Endometrial microvascular endothelial cells (primary cell): Measurements from ENCODE around the gene ZNF892. TPM values are rescaled to one million over a fixed set of nuclear protein-coding genes. Genes with fewer than 3 reads are reported as not detected.
"Not testable (repeated sequence)": the region's sequence is repeated elsewhere in the genome, so short reads cannot be mapped to it uniquely, and the experiment has no call there.

Source experiments
- in situ Hi-C: cut with HindIII; loops from 2 replicates; pipeline ENCODE4 v1.10.0; 2017; ENCODE audit warnings: low sequenced_read_pairs, low pct_unique_long_range_greater_than_20kb; ENCODE audit errors: inconsistent ontology term
- total RNA-seq: library from RNA; depleted of rRNA; stranded (reverse); fragments of >200 nt; gene quantifications from one replicate; pipeline ENCODE4 v1.2.3, GENCODE V29; 2015; ENCODE audit errors: inconsistent ontology term

Gene ZNF892
- total RNA-seq: 0.46 TPM

DNA sequence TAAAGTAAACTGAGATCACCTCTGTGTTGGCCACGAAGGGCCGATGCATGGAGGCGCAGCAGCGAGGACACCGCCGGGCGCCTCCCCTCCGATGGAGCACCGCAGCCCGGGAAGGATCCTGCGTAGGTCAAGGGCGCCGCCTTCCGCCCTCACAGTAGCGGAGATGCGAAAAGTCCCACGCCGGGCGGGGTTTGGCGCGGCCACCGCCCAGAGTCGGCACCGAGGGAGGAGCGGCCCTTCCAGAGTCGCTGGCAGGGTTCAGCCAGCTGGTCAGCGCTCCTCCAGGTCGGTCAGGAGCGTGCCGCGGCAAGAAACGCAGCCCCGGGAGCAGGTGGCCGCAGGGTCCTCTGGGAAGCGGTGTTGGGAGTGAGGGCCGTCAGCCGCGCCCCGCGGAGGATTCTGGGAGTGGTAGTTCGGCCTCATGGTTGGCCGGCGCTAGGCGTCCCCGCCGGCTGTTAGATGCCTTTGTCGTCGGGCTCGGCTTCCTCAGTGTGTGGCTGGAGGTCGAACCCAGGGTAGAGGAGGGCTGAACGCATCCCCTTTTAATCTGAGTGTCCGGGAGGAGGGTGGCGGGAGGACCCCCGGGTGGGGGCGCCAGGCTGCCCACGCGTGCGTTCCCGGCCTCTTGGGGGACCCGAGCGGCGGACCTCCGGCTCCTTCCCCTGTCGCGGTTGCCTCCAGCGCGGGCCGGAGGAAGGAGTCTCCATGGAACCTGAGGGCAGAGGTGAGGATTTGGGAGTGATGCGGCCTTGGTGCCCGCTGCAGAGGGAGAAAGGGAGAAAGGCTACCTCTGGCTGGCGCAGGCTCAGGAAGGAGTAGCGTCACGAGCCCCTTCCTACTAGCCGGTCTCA is at the start of gene ZNF892:
ZNF892 (plus strand) TSS at position 411 of the 851 bp plus-strand sequence; CDS start at position 706, 295 bp downstream.
- in situ Hi-C loops: no loop called here

DNA sequence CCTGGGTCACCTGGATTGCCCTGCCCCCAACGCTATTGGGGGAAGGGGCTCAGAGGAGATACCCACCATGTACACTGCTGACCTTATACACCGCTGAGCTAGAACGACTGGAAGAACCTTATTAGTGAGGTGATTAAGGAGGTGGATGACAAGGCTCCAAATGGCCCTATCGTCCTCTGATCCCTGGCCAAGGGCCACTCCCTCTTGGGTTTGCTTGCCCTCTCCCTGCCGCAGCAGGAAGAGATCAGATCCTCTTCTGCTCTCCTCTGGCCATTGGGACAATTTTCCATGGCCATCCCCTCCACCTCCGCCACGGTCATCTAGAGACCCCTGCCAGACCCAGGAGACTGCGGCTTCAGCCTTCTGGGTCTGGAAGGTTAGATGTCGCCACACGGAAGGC is 48.9 kb upstream of the ZNF892 start:
- in situ Hi-C loops: no loop called here

DNA sequence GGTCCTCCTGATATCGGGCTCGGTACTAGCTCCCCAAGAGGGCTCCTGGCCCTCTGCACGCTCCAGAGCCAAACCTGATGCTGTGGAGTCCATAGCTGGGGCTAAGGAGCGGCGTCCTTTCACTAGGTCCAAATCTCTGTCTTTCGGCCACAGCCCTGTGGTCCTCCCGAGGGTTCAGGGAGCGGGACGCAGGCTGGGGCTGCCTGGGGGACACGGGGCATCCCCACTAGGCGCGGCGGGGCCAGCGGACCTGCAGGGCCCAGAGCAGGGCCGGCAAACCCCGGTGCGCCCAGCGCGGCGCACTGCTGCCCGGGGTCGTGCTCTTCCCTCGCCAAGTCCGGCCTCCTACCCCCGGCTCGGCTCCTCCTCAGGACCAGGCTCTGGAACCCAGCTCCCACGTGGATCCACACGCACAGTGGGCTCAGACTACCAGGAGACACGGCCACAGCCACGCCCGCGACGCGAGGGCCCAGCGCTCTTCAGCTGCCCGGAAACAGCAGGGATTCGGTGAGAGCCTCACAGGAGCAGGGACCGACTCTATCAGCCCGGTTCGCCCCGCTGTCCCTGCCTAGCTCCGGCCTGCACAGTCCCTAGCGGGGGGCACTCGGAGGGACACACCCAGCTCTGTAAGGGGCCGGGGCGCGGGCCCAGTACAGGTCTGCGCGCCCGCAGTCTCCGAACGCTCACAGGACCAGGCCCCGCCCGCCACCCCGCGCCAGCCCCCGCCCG is 48.3 kb upstream of the ZNF892 start:
- in situ Hi-C loops: no loop called here

DNA sequence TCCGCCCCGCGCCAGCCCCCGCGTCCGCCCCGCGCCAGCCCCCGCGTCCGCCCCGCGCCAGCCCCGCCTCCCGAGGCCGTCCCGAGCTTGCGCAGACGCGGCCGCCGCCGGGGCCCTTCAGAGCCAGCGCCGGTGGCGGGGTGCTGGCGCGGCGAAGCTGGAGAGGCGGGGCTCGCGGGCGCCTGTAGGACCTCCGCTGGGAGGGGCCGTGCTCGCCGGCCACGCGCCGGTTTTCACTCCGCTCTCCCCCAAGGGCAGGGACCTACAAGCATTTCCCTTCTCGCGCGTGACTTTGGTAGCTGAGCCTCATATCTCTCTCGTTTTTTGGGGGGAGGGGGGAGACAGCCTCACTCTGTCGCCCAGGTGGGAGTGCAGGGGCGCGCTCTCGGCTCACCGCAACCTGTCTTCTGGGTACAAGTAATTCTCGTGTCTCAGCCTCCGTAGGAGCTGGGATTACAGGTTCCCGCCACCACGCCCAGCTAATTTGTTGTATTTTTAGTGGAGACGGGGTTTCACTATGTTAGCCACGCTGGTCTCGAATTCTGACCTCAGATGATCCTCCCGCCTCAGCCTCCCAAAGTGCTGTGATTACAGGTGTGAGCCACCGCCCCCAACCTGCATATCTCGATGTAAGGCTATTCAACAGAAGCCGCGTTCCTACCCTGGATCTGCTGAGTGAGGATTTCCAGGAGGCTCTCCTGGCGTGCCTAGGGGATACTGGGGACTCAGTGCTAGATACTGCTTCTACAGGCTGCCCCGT is 47.5 kb upstream of the ZNF892 start, which contains the start of gene ZNF514:
ZNF514 (minus strand) TSS at position 159 of the 760 bp plus-strand sequence. CDS start 6,595 bp downstream, outside the sequence.
- in situ Hi-C loops: no loop called here

DNA sequence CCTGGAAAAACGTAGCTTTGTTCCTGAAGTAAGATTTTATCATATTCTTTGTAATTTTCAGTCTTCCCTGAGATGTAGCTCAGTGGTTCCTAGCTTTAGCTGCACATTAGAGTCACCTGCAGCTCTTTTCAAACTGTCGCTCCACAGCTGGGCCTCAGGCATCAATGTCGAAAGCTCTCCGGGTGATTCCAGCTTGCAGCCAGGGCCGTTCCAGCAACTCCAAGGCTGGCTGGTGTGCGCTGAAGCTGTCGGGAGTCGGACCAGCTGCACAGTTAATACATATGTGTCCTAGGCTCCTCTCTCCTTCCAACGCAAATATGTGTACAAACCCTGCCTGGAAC is 42.3 kb upstream of the ZNF892 start:
- in situ Hi-C loops: no loop called here

DNA sequence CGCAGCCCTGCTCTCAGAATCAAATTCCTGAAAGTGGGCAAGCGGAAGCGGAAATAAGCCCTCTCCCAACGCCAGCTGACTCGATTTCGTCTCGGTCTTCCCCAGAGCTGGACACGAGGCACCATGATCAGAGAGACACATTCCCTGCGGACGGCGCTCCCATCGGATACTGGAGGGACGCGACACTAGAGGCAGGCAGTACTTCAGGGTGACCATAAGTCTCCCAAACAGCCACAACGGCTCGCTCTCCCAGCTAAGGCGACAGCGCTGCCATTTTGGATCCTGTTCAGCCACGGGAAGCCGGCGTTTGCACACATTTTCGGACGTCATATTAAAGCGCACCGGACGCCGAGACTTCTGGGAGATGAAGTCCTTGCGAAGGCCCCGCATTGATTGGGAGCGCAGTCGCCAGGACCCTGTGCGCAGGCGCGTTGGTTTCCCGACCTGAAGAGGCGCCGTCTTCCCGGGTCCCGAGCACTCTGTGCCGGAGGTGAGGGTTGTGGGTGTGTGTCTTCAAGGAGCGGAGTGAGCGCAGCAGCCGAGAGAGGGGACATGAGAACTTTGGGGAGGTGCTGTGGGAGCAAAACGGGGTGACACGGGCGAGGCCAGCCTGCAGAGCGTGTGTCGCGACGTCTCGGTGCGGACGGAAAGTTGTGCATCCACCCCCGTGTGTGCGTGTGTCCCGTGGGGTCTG is 41.8 kb upstream of the ZNF892 start, which contains the start of gene ZNF2:
ZNF2 (plus strand) TSS at position 439 of the 694 bp plus-strand sequence. CDS start 10,418 bp downstream, outside the sequence.
- in situ Hi-C loops: no loop called here

DNA sequence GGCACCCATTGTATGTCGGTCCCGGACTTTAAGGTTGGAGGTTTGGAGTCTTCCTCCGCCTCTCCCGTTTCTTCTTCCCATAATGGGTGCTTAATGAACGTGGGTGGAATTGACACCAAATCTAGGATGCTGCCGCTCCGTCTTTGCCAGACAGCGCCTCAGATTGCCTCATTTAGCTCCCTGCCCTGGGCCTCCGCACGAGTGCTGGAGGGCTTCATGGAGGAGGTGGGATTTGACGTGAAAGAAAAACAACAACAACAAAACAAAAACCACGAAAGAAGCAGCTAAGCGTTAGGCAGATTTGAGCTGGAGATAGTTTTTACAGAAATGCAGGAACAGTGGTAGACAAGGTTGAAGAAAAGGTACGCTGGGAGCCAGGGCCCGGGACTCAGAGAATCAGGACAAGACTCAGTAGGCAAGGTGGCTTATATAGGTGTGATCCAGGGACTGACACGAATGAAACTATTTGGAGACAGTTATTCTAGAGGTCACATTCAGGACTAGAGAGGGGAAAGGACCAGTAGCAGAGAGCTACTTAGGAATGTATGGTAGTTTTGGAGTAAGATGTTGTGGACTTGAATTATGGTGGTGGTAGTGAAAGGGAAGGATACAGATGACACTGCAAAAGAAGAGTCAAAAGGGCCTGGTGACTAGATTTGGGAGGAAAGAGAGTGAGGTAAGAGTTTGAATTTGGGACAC is 41.1 kb upstream of the ZNF892 start:
- in situ Hi-C loops: no loop called here

DNA sequence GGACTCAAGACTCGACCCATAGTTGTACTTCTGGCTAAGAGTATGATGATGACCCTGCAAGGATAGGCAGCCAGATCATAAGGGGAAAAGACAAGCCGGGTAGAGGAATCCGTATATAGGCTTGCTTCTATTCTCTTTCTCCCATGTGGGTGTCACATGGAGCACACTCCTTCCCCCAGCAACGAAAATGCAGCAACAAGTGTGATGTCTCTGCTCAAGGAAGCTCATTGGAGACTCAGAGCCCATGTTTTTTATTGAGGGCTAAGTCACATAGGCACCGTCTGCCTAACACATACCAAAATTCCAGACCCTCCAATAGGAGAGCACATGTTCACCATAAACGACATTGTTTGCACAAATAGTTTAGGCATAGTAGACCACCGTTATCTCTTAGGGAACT is 35.4 kb upstream of the ZNF892 start:
- in situ Hi-C loops: no loop called here

DNA sequence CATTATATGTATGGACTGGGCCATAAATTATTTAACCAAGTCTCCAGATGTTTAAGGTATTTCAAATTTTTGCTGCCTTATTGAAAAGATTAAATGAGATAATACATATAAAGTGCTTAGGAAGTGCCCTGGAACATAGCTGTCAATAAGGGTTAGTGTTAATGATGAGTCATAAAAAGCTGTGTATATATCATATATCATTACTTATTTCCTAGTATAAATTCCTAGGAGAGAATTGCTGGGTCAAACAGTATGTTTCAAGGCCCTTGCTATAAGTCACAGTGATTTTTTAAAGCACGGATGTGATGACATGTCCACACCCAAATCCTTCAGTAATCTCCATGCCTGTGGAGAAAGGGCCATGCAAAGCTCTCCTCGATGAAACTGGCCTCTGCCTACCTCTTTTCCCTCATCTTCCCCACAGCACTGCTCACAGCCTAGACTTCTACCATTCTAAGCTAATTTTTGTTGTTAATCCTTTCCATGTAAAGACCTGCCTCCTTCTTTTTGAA is 33.2 kb upstream of the ZNF892 start:
- in situ Hi-C loops: no loop called here

DNA sequence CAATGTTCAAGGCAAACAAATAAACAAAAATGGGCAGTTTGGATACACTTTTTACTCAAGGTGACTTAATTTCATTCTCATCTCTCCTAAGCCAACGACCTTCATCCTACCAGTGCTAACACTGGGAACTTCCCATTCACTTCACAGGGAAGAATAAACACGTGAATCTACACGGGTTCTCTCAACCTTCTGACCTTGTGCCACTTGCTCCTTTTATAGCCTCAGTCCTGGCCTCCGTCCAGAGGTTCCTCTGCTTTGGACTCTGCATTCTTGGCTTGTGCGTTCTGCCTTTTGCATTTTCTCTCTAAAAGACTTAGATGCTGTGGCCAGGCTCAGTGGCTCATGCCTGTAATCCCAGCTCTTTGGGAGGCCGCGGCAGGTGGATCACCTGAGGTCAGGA is 27.9 kb upstream of the ZNF892 start:
- in situ Hi-C loops: no loop called here

DNA sequence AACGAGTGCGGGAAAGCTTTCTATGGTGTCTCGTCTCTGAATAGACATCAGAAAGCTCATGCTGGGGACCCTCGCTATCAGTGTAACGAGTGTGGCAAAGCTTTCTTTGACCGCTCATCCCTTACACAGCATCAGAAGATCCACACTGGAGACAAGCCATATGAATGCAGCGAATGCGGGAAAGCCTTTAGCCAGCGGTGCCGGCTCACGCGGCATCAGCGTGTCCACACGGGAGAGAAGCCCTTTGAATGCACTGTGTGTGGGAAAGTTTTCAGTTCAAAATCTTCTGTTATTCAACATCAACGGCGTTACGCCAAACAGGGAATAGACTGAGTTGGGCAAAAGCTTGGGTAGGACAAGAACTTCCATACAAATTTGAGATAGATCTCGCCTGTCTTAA is 25.5 kb upstream of the ZNF892 start:
- in situ Hi-C loops: no loop called here

DNA sequence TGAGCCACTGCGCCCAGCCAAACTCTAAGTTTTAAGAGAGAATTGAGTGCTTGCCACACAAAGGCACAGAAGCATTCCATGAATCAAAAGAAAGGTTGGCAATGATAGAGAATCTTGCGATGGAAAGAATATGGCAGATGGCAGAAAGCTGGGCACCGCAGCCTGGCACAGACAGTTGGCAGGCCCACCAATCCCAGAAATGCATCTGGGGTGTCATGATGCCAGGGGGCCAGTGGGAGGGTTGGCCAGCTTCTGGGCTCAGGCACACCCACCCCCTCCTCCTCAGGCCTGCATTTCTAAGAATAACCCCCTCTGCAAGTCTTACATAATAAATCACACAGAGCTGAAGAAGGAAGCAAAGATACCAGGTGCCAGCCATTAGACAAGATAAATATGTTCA is 22.1 kb upstream of the ZNF892 start:
- in situ Hi-C loops: no loop called here

DNA sequence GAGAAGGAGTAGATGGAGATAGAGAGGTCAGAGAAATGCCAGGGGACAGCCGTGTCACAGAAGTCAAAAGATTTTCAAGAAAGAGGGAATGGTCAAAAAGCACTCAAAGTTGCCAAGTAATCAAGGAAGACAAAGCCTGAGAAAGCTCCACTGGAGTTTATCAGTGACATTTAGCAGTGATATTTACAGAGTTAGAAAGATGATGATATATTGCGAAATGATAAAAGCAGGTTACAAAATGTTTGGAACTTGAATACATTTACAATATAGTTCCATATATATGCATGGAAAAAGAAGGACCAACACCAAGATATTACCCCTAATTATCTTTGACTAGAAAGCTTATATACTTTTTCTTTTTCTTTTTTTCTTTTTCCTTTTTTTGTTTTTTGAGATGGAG is 21.3 kb upstream of the ZNF892 start:
- in situ Hi-C loops: no loop called here

DNA sequence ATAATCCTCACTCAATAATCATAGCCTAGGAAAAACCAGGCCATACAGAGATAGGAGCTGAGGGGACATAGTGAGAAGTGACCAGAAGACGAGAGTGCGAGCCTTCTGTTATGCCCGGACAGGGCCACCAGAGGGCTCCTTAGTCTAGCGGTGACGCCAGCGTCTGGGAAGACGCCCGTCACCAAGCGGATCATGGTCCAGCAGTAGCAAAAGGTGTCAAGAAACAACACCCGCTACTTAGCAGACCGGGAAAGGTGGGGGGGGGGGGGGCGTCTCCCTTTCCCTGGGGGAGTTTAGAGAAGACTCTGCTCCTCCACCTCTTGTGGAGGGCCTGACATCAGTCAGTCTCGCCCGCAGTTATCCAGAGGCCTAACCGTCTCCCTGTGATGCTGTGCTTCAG is 14.4 kb upstream of the ZNF892 start:
- in situ Hi-C loops: not testable (repeated sequence)

DNA sequence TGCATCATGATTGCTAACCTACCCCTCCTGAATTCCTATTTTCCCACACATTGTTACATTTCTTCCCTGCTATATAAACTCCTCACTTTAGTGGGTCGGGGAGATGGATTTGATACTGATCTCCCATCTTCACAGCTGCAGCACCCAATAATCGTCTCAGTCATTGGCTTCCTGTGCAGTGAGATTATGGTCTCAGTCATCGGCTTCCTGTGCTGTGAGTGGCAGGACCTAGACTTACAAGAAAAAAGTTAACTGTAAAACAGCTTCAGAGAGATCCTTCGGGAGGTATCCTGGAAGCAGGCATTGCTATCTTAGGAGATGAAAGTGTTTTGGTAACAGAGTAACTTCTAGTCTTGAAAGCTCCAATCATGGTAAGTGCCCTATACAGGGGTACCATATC is 3.4 kb upstream of the ZNF892 start:
- in situ Hi-C loops: no loop called here

DNA sequence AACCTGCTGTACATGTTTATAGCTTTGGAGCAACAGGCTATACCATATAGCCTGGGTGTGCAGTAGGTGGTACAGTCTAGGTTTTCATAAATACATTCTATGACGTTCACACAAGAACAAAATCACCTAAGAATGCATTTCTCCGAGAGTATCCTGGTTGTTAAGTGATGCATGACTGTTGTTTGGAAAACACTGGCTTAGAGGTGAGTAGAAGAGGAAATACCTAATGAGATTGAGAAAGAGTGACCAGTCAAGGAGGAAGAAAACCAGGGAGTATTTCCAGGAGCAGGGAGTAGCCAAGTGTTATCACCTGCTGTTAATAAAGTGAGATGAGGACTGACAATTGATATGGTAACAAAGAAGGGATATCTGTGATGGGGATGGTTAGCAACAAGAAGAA is 2.9 kb upstream of the ZNF892 start:
- in situ Hi-C loops: no loop called here

DNA sequence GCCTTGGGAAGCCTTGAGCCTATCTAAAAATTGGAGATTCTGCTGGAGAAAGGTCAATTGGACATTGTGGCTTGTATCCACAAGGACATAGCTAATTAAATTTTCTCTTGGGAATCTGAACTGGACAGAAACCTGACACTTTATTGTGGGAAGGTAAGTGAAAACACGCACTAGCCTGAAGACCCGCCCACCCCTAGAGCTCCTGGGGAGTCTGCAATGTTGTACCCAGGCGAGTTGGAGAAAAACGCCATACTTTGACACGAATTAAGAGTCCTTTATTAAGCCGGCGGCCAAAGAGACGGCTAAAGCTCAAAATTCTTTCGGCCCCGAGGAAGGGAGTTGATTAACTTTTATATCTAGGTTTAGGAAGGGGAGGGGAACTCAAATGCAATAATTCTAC is 1.2 kb upstream of the ZNF892 start:
- in situ Hi-C loops: no loop called here

DNA sequence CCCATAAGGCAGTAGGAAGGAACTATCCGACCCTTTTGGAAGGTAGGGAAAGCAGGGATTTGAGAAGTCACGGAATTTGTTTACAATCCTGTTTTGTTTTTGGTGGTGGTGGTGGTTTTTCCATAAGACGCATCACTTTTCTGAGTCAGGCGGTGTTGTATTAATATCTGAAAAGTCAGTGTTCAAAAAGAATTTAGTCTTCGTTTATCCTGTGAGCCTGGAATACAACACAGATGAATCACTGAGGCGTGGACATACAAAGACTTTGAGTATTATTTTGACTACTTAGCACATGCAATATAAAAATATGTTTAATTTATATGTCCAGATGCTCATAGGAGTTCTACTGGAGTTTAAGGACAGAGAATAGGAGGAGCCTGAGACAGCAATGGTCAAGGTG is 785 bp downstream of the ZNF892 start:
- in situ Hi-C loops: no loop called here
